HG03095 (cell line): Measurements from ENCODE around the gene AQP12B.

Experiments used
- ATAC-seq: cut with Tn5 transposase; IDR thresholded peaks from one replicate; pipeline ENCODE4 v1.9.1; 2021; ENCODE audit warnings: moderate library complexity; ENCODE audit not compliant: unreplicated experiment

Gene AQP12B

DNA sequence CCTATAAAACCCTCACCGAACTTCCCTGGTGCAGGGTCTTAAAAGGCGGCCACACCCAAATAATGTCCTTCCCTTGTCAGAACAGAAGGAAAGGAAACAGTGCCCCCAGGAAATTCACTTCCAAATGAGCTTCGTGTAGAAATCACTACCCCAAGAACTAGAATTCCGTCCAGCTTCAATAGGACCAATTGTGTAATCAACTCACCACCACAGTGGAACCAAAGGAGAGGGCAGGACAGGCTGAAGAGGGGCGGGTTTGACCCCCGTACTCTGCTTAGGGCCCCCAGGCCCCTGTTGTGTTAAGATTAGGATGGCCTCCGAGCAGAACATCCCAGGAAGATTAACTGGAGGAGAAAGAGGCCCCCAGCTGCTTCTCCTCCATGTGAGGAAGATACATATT is 33.4 kb downstream of the AQP12B start:
- no peak for ATAC-seq

DNA sequence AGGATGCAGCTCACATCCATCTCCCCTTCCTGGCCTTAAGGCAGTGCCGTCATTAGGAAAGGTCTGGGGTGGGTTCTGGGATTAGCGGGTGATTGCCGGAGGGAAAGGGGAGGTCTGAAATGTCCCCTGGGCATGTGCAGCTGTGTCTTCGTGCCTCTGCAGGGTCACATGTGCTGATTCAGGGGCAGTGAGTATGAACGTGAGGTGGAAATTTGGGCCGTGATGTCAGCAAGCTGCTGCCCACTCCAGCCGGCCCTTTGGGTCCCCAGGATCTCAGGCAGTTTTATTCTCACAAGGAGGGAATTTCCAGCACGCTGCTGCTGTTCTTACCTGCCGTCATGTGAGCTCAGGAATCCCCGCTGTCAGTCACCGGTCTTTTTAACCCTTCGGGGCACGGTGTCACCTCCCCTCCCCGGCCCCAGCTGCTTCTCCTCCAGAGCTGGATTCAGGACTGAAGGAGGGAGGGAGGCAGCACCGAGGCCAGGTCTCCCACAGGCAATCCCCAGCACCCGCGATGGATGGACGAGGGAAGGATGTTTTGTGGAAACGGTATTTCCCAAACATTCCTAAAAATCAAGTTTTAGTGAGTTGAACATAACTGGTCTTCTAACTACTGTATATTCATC is 33.9 kb downstream of the AQP12B start:
- no peak for ATAC-seq

DNA sequence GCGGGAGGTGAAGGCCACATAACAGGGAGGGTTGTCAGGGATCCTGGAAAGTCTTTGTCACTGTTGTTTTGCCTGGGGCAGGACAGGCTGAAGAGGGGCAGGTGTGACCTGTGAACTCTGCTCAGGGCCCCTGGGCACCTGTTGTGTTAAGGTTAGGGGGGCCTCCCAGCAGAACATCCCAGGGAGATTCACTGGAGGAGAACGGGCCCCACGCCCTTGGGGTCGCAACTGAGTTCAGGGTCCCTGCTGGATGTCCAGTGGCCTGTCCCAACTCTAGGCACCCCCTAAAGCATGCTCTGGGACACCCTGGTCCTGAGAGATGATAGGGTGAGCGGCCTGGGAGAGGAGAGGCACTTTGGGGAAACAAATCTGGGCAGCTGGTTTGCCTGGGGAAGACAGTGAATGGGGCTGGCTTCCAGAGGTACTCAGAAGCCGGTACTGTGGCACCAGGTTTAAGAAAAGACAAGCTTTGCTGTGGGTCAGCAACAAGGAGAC is 34.5 kb downstream of the AQP12B start:
- ATAC-seq = no peak

DNA sequence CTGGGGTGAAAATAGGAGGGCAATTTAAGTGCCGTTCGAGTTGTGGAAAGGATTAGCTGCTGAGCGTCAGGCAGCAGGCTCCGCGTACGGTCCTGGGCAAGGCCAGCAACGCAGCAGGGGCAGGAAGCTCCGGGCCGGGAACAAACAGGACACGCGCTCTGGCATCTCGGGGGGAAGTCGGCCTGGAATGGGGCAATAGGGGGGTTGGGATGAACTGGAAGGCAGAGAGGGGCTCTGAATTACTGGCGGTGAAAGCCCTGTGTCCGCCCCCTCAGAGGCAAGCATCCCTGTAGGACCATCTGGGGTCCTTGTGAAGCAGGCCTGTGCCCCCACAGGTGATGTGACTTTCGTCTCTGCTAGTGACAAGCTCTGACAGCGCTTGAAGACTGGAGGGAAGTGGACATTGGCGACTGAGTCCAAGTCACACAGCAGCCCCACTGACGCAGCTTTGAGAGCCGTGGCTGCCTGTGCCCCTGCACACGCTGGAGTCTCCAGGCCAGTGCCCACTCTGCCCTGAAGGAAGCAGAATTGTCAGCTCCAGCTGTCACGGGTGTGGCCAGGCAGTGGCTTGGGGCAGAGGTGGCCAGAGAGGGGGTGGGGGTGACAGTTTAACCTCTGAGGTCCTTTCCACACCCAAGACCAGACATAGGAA is 35.1 kb downstream of the AQP12B start:
- no peak for ATAC-seq

DNA sequence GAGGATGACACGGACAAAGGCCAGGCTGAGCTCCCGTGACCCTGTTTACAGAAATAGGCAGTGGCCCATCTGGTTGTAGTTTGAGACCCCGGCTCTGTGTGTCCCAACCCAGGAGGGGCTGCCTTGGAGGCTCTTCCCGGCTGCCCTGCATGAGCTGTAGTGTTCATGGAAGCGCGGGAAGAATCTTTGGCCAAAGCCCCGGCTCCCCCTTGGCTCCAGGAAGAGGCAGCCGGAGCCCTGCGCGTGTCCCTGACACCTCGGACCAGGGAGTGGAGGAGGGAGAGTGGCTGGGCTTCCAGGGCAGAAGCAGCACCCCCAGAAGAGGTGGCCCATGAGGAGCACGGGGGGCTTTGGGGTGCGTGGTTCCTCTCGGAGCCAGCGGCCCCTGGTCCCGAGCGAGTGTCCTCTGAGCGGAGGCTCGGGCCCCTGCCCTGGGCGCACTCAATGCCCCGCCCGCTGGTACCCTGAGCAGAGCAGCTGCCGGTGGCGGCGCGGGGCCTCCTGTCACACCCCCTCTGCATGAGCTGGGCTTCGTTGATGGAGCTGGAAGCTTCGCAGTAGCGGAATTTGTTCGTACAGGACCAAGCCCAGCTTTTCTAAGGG is 35.7 kb downstream of the AQP12B start:
- no peak for ATAC-seq

DNA sequence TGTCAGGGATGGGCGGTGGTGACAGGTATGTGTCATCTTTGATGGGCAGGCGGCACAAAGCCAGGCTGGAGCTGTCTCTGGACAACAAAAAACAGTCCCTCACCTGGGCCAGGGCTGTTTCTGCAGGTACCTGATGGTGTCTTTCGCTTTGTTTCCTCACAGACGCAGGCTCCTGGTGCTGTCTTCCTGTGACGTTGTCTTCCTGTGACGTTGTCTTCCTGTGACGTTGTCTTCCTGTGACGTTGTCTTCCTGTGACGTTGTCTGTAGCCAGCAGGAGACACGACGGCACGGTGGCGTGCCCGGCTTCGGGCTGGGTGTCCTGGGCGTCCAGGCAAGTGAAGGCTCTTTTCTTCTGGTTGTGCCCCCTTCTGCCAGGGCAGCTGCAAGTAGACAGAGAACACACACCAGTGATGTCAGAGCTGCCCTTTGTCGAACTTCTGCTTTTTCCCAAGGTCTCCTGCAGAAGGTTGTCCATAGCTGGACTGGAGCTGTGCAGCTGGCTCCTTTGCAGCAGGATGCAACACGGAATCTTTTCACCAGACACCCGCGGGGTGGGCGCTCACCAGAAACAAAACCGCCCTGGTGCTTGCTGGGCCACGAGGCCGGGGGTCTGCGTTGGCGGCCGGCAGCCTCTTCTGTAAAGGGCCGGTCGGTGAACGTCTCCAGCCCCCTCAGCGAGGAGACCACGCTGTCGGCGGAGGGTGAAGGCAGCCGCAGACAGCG is 36.3 kb downstream of the AQP12B start:
- no peak for ATAC-seq

DNA sequence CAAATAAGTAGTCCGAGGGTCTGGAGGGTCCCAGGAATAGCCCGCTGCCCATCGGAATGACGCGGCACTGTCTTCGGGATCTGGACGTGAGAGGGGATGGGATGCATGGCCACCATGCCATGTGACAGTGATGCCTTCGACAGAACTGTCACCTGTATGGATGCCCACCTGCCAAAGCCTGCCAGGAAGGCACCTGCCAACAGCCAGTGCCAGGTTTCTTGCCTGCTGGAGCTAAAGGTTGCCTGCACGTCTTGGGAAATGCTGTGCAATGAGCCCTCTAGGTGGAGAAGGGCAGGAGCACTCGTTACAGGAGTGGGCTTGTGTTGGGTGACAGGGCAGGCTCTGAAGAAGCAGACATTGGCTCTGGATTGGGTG is 36.9 kb downstream of the AQP12B start:
- no peak for ATAC-seq

DNA sequence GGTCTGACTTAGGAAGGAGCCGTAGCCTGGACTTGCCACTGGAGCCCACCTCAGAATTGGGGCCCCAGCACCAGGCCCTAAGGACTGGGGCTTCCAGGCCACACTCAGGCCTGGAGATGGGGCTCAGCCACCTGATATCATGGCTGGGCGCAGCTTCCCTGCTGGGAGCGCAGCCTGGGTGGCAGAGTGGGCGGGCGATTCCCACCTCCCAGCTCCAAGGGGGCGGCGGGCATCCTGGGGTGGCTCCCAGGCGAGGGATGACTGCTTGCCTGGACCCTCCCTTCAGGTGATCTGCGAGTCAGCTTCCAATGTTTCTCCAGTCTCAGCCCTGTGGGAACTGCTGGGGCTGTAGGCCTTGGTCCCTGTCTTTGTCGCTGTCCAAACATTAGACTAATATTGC is 37.3 kb downstream of the AQP12B start:
- ATAC-seq = no peak

DNA sequence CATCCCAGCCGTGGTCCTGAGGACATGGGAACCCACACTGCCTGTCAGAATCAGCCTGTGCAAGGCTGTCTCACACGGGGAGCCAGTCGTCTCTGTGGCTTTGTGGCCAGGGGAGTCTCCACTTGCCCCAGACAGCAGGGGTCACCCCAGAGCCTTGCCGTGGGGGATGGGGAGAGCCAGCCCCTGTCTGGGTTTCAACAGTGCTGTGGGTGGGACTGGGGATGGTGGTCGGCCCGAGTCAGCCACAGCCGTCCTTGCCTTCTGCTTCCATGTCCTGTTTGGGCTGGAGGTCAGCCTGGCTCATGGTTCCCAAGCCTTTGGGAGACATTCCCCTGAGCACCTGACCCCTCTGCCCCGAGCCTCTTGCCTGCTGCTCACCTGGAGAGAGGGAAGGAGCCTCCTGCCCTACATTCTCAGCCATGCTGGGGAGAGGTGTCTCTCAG is 37.8 kb downstream of the AQP12B start:
- no peak for ATAC-seq

DNA sequence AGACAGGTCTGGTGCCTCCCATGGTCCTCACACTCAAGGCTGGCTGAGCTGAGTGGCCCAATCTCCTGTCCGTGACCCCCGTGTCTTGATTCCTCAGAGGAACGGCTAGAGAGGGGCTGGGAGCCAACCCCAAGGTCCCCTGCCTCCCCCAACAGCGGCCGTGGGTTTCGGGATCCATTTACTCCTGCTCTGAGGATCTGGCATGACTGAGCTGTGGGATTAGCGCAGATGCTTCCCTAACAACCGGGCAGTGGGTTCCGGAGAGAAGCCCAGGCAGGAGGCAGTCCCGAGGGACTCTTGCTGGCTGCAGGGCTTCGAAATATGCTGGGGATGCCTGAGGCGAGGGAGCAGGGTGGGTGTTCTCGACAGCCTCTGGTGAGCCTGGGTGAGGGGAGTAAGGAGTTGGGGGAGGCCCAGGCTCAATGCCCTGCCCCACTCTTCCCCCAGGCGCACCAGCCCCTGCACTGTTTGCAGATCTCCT is 38.5 kb downstream of the AQP12B start:
- no peak for ATAC-seq

DNA sequence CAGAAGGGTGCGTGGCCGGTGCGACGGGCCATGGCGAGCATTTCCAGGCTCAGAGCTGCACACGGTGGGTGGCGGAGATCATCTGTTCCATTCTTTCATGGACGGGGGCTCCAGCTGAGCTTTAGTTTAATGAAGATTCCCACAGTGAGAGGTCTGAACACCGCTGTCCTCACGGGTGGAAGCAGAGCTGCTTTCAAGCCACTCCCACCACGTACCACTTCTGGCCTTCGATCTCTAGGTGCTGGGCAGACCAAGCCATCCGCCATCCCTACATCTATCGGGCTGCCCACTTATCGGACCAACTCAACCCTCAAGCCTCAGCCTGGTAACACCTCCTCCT is 38.9 kb downstream of the AQP12B start:
- ATAC-seq = no peak

DNA sequence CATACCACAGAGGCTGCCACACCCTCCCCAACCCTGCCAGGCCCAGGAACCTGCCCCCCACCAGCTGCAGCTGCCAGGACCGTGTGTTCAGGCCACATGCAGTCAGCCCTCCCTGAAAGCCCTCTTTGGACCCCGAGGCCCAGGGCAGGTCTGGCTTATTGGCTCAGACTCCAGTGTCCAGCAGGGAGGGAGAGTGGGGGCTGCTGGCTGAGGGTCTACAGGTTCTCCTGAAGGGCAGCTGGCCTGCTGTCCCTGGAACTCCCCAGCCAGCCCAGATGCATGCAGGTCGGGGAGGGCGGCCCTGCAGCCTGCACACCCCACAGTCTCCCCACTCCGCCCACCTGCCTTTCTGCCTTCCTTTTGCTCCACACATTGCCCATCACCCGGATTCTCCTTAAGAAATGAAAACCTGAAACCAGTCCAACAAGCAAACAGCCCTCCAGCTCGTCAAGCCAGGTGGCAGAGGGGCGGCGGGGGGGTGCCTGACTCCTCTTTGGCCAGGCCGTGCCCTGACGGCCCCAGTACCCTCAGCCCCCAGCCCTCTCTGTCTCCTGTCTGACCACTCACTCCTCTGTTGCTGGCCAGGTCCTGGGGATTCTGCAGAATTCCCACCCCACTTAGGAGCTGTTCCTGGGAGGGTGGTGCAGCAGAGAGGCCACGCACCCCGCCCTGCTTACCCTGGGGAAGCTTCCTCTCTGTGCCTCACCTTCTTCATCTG is 39.4 kb downstream of the AQP12B start:
- no peak for ATAC-seq

DNA sequence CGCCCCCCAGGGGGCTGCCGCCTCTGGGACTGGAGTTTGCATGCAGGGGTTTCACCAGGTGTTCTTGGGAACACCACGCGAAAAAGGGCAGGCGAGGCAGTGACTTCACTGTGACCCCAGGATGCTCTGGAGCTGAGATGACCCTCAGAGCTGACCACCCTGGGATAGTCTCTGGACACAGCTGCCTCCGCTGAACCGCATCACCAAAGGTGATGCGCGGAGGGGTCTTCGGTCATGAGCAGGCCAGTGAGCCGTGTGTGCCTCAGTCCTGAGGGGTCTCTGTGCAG is 39.9 kb downstream of the AQP12B start:
- ATAC-seq = no peak

DNA sequence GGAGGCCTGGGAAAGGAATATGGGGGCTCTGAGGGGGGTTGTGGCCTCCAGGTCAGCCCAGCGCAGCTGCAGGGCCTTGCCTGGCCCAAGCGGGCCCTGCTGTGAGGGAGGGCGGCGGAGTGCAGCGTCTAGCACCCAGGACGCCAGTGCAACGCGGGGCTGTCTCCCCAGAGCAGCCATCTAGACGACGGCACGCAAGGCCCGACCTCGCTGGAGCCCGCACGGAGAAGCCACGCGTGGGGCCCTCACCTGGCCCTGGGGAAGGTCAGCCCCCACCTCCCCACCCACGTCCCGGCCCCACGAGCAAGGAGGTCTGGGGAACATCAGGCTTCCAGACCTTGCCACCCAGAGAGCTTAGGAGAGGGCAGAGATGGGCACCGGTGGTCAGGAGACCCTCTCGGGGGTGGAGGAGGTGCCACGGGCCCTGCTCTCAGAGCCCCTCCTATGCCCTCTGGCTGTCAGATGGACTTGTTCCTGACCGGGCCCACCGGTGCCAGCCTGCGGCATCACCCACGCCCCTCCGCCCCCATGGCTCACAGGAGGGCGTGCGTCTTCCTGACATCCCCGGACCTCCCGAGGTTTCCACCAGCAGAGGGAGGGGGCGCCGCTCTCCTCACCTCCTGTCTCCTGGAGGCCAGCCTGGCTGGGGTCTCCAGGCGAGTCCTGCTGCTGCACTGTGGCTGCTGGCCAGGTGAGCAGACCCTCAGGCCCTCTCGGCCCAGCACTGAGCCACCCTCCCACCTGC is 40.5 kb downstream of the AQP12B start:
- ATAC-seq = no peak

DNA sequence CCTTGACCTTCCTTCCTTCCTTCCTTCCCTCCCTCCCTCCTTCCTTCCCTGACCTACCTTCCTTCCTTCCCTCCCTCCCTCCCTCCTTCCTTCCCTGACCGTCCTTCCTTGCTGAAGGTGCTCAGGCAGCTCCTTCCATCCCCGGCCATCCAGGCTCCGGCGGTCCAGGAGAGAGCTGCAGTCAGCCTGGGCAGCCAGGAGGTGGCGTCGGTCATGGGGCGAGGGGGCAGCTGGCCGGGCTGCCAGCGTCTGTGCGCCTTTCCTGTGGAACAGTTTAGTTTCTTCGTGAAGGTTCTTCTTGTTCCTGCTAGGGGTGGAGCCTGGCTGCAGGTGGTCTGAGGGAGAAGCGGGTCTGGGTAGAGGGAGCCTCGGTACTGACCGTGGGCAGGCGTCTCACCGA is 41.7 kb downstream of the AQP12B start:
- ATAC-seq = no peak

DNA sequence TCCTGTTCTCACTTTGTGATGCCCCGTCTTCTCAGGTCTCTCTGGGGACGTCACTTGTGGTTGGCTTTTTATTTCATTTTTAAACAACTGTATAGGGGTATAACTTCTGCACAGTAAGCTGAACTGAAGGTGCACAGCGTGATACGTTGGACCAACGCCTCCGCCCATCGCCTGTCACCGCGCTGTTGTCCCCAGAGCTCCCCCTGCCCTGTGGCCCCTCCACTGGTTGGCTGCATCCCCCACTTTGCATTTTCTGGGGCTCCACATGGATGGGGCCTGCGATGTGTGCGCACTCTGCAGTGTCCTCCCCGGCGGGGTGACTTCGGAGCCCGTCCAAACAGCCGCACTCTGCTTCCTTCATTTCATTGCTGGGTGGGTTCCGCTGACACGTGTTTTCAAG is 43.1 kb downstream of the AQP12B start:
- no peak for ATAC-seq

DNA sequence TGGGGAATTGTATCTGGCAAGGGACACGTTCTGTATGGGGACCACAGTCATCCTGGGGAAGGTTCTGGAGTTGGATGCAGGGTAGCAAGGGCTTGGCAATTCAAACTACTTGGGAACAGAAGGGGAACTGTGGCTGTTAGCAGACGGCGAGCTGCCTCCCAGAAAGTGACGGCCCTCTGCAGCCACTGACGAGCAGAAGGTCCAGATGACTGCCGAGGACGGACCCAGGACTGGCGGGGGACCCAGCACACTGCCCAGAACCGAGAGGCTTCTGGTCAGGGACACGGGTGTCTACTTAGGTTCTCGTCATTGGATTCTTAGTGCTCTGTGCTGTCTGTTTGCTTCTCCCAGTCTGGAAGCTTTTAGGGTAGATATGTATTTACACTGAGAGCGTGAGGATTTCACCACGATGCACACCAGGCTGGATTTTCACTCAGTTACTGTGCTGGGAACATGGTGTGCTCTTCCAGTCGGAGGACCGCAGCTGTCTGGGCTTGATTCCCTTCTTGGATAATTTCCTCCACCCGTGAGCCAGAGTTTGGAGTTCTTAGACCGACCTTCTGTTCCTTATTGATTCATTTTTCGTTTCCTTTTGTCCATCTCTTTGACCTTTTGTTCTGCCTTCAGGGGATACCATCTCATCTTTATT is 44.0 kb downstream of the AQP12B start:
- ATAC-seq = no peak

DNA sequence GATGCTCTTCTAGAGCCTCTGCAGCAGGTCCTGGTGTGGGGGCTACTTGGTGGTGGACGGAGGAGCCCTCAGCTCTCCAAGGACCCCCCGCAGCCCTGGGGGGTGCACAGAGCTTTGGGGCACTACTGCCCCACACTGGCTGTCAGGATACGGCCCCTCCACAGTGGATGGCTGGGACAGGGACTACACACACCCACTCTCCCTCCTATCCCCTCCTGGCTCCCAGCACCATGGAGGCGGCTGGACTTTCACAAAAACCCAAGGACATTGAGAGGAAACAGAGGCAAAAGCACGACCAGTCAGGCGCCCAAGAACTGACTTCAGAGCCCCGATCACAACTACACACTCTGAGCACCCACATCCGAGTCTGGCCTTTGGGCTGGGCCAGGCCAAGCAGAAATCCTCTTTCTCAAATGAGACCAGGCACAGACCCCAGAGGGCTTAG is 44.8 kb downstream of the AQP12B start:
- no peak for ATAC-seq

DNA sequence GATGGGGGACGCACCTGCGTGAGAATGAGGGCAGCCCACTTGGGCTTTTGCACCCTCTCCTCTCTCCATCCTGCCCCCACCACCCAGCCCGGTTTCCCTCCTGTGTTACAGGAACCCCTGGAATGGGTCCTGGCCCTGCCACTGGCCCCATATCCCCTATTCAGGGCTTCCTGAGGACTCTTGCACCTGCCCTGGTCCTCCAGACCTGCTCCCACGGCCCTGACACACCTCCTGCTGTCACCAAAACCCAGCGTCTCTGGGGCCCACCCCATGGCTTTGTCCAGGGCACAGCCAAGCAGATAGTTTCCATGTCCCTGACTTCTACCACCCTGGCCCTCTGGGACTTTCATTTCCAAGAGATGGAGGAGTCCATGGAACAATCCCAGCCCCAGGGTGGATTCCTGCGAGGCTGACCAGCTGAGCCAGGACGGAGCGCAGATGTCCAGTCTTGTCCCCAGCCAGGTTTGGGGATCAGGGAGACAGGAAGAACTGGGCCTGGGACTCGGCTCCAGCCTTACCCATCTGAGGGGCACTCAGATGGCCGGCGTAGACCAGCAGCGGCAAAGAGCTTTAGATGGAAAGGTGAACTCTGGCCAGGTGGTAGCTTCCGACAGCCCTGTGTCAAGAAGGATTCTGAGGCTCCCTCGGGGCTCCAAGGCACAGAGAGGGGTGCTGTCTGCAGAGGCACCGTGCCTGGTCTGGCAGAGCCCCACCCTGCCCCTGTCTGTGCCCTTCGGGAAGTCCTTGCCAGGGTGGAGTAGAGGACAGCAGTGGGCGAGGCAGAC is 45.4 kb downstream of the AQP12B start:
- ATAC-seq = no peak
